22Rv1 (cell line): ENCODE results near the gene GRPEL2.

ENCODE experiments used
- H3K27ac ChIP-seq: fragments of 450-650 bp; 2 replicates; pipeline ENCODE4 v1.5.1; 2017
- ZFX ChIP-seq: fragments of 450-650 bp; IDR thresholded peaks from 2 replicates; pipeline ENCODE4 v1.6.1; 2017; ENCODE audit warnings: antibody characterized with exemption, borderline replicate concordance
- TF ChIP-seq, protein P1 (sequence below): fragments of 450-650 bp; IDR thresholded peaks from 2 replicates; pipeline ENCODE4 v1.5.1; 2017; ENCODE audit warnings: mild to moderate bottlenecking

Gene GRPEL2

DNA sequence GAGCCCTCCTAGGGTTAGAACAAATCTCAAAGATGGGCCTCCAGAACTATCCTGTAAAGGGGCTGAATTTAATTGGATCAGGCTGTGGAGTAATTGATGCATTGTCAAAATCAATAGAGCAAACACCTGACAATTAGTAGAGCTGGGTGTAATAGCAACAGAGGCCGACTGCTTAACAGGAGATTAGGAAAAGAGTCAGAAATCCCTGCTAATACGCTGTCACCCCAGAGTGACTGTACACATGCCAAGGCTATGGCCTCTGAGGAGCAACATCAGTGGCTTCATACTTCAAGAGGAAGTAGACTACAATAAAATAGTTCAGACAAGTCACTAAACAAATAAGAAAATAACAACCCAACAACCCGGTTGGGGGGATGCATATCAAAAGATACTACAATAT lies 18.7 kb upstream of the GRPEL2 start:
- no peak for TF ChIP-seq ZFX
- TF ChIP-seq, protein P1, sequence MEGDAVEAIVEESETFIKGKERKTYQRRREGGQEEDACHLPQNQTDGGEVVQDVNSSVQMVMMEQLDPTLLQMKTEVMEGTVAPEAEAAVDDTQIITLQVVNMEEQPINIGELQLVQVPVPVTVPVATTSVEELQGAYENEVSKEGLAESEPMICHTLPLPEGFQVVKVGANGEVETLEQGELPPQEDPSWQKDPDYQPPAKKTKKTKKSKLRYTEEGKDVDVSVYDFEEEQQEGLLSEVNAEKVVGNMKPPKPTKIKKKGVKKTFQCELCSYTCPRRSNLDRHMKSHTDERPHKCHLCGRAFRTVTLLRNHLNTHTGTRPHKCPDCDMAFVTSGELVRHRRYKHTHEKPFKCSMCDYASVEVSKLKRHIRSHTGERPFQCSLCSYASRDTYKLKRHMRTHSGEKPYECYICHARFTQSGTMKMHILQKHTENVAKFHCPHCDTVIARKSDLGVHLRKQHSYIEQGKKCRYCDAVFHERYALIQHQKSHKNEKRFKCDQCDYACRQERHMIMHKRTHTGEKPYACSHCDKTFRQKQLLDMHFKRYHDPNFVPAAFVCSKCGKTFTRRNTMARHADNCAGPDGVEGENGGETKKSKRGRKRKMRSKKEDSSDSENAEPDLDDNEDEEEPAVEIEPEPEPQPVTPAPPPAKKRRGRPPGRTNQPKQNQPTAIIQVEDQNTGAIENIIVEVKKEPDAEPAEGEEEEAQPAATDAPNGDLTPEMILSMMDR: no peak
- H3K27ac ChIP-seq: no peak overlapping the region

DNA sequence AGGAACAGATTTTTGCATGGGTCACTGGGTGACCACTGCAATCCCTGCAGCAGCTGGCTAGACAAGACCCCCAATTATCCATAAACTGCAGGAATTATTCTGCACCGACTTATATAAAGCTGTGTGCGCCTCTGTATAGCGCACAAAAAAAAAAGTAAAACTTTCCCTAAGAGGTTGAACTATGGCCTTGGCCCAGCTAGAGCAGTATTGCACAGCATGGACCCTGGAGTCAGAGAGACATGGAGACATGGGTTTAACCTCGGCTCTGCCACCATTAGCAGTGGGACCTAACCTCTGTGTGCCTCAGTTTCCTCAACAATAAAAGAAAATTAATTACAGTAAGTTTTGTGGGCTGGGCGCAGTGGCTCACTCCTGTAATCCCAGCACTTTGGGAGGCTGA lies 17.1 kb upstream of the GRPEL2 start:
- TF ChIP-seq, protein P1: no peak
- no peak for TF ChIP-seq ZFX
- H3K27ac ChIP-seq: no peak overlapping the region

DNA sequence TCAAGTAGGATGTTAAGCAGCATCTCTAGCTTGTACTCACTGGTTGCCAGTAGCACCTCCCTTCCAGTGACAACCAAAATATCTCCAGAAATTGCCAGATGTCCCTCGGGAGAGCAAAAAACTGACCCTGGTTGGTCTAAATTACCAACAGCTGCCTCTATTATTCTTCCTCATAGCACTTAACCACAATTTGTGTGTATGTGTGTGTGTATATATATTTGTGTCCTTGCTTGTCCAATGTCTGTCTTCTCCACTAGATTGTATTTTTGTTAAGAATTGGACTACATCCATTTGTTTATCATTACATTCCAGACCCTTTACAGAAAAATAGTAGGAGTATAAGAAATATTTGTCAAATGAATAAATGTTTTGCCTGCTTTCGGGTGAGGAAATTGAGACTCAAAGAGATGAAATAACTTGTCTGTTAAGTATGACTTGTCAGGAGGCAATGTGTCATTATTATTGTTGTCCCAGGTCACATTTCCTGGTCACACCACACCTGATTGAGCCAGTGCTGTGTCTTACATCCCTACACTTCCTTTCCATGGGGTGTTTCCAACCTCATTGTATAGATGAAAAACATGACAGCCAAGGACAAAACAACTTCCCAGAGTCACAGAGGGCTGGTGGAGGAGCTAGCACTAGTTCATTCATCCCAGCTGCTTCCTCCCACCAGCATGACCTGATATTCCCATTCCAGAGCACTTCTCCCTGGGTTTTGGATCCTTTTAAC lies 11.4 kb upstream of the GRPEL2 start:
- no peak overlapping the region for H3K27ac ChIP-seq
- TF ChIP-seq, protein P1: no peak
- no peak for TF ChIP-seq ZFX

DNA sequence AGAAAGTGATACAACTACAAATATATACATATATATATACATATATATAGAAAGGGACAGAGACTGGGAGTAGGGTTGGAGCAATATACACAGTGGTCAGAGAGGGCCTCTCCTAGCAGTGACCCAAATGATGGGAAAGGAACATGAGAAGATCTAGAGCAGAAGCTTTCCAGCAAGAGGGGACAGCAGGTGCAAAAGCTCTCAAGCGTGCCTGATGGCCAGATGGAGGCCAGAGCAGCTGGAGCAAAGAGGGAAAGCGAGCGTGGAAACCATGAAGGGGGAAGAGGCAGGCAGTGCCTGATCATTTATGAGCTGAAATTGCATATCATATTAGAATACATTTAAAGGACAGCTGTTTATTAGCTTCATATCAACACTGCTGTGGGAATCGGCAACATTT lies 7.6 kb upstream of the GRPEL2 start:
- H3K27ac ChIP-seq: no peak overlapping the region
- TF ChIP-seq, protein P1: no peak
- no peak for TF ChIP-seq ZFX

DNA sequence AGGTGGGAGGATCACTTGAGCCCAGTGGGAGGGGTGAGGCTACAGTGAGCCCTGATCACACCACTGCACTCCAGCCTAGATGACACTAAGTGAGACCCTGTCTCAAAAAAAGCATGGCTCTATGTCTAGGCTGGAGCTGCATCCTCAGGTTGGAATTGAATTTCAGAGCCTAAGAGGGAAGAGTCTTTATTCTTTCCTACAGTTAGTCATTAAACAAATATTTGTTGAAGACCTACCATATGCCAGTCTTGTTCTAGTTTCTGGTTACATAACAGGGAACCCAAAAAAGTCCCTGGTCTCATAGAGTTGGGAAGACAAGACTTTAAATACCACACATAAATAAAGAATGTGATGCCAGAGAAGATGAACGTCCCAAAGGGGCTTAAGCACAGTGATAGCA lies 6.9 kb upstream of the GRPEL2 start:
- TF ChIP-seq, protein P1: no peak
- no peak for TF ChIP-seq ZFX
- no peak overlapping the region for H3K27ac ChIP-seq

DNA sequence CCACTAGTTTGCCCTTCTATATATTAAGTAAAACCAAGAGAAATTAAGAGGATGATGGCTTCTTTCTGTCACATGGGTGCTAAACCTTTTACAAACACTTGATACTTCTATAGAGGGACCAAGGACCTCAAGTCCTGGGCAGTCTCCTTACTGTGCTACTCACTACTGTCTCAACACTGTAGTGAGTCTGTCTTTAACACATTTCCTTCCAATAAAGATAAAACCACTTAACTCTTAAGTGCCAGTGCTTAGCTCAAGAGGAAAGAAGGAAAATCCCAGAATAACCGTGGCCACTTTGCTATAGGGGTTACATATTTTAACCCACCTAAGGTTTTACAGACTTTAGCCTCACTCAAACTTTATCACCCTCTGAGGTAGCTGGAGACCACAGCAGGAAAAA lies 4.4 kb upstream of the GRPEL2 start:
- no peak for TF ChIP-seq ZFX
- TF ChIP-seq, protein P1: no peak
- no peak overlapping the region for H3K27ac ChIP-seq

DNA sequence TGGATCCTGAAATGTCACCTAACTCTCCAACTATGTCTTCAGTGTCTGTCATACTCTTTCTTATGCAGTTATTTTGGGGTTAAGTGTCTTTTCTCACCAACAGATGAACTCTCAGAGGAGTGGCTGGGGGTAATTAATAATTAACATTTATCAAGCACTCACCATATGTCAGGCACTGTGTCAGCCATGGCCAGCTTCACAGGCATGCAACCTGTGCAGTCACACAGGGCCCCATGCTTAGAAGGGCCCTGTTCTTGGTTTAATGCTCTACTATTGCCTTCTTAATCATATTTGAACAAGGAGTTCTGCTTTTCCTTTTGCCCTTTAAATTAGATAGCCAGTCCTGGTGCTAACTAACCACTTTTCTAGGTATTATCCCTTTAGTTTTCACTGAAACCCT lies 3.4 kb upstream of the GRPEL2 start:
- H3K27ac ChIP-seq: no peak overlapping the region
- TF ChIP-seq ZFX: no peak
- TF ChIP-seq, protein P1: no peak
